ENCODE measurements around the gene BTBD17.

GRCh38 chr17:74324521-74324920, 37.1 kb downstream of the BTBD17 start:
- no peak for TF ChIP-seq CTCF (IDR thresholded peaks at IDR 0.05)
- no peak for TF ChIP-seq POLR2A (IDR thresholded peaks at IDR 0.05)

All from esophagus squamous epithelium (tissue), 4 donors.